Adipose tissue (tissue), 3 donors: ENCODE data around the gene BLCAP. TPM values are rescaled to one million over a fixed set of nuclear protein-coding genes. Genes with fewer than 3 reads are reported as not detected.

Experiments used
- H3K27ac ChIP-seq: one replicate; pipeline ENCODE4 v1.5.1; 2013; ENCODE audit warnings: low read depth, low read length
- WGBS, 3 donors: extraction: QIAGEN DNeasy Blood & Tissue Kit; methylation state at CpG; one replicate each; pipeline ENCODE4 v1.1.7; 2013; 5-methylcytosine and 5-hydroxymethylcytosine counted together
- polyA plus RNA-seq, 3 donors: library from polyadenylated mRNA; stranded (reverse); fragments of 200-250 nt; gene quantifications; one replicate each; pipeline ENCODE4 v1.2.3, GENCODE V29; 2013
- donor health status: healthy with polysubstance abuse.
- donor health status: Bipolar disorder and iron deficiency.
- donor health status: healthy.

BLCAP gene
- polyA plus RNA-seq, 3 donors = 24.0 to 150 (median 86.8) TPM

DNA sequence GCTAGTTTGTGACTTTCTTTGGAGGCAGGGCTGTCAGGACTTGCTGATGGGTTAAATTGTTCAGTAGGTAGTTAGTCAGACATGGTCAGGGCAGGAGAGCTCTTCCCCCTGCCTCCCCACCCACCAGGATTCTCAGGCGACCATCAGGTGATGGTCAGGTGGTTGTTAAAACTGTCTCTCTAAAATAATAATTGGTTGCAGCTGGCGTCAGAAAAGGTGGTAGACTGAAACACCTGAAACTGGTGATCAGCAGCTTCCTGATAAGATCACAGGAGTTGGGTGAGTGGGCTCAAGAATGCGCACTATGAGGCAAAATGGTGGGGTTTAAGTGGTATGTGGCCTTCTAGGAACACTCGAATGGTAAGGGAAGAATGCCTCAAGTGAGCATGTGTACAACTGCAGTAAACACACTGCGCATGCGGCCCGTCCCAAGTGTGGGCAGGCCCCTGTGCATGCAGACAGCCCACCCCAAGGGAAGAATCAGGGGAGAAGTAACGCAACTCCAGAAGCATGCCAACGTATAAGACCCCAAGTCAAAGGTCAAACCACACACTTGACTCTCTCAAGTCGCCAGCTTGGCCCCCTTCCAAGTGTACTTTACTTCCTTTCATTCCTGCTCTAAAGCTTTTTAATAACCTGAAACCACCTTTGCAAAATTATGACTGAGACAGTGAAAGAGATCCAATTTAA is 7.9 kb upstream of the BLCAP start:
- 46 to 56% (median 54%) methylated on average over 10 of the region's 10 CpGs for WGBS, 3 donors
- no peak overlapping the region for H3K27ac ChIP-seq

DNA sequence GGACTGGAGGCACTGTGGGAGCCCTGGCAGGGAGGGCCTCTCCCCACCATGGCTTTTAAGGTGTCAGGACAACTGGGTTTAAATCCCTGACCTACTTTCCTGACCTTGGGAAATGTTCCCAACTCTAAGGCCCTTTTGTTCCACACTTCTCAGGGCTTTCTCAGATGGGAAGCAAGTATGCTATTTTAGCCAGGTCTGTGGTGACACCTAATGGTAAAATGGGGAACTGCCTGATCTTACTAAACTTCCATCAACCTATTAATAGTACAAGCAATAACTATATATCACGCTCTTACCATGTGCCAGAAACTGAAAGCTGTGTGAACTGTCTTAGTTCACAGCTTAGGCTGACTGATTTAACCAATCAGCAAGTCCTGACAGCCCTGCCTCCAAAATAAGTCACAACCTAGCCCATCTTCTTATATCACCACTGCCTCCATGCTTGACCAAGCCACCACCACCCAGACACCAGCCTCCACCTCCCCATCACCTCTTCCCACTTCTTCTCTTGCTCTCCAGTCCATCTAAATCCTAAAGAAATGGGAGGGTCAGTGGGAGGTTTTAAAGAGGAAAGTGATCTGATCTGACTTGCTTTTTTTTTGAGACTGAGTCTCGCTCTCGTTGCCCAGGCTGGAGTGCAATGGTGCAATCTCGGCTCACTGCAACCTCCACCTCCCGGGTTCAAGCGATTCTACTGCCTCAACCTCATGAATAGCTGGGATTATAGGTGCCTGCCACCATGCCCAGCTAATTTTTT is 6.9 kb upstream of the BLCAP start:
- WGBS, 3 donors = 56 to 70% (median 70%) methylated on average over 6 of the region's 6 CpGs
- H3K27ac ChIP-seq = no peak overlapping the region

DNA sequence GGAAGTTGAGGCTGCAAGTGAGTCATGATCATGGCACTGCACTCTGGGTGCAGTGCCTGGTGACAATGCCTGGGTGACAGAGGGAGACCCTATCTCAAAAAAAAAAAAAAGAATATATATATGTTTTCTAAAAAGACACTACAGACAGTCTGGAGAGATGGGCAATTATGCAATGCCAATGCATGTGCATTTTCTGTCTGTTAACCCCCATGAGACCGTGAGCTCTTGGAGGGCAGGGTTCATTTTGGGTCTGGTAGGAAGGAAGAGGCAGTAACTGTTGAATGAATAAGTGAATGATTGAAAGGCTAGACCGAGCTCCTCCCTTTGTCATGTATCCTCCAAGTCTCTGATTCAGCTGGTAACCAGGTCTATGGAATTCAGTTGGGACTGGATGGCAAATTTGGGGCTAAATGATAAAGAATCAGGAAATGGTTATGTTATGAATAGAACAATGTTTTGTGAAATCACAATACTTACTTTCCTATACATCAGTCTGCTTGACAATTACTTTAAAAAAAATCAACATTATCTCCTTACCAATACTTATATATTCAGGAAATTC is 5.6 kb upstream of the BLCAP start:
- H3K27ac ChIP-seq = no peak overlapping the region
- WGBS, 3 donors = 60 to 83% (median 74%) methylated on average over 2 of the region's 2 CpGs

DNA sequence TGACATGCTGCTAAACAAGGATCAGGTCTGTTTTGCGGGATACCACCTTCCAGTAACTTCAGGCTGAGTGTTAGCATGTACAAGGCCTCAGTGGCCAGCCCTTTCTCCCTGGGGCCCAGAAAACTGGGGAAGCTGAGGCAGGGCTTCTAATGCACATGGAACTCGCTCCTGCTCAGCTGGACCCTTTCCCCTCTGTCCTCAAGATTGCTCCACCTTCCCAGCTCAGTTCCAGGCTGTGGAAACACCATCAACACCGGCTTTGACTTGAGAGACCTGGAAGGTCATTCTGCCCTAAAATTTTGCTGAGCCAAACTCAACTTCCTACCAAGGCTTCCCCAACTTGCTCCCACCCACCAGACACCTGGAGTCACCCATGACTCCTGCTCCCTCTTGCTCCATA is 4.2 kb upstream of the BLCAP start:
- 87 to 95% (median 88%) methylated on average over 3 of the region's 3 CpGs for WGBS, 3 donors
- no peak overlapping the region for H3K27ac ChIP-seq

DNA sequence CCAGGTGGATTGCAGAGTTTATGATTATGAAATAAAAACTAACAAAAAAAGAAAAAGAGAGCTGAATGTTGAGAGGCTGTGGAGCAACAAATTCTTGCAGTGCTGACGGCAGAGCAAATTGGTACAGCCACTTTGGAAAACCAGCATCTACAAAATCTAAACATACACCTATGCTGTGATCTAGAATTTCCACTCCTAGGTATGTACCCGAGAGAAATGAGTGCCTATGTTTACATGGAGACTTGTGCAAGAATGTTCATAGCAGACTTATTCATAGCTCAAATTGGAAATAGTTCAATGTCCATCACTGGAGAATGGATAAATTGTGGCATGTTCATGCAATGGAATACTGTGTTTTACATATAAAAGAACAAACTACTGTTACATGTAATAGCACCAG is 3.0 kb upstream of the BLCAP start:
- no peak overlapping the region for H3K27ac ChIP-seq
- WGBS, 3 donors = 60 to 67% (median 66%) methylated on average over 2 of the region's 2 CpGs

DNA sequence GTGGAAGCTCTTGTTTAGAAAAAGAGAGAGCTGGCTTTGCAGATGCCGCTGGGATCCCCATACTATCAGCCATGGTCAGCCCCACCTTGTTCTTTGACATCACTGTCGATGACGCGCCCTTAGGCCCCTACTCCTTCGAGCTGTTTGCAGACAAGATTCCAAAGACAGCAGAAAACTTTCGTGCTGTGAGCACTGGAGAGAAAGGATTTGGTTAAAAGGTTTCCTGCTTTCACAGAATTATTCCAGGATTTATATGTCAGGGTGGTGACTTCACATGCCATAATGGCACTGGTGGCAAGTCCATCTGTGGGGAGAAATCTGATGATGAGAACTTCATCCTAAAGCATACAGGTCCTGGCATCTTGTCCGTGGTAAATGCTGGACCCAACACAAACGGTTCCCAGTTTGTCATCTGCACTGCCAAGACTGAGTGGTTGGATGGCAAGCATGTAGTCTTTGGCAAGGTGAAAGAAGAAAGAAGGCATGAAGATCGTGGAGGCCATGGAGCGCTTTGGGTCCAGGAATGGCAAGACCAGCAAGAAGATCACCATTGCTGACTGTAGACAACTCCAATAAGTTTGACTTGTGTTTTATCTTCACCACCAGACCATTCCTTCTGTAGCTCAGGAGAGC is 2.4 kb upstream of the BLCAP start:
- 79 to 88% (median 87%) methylated on average over 10 of the region's 10 CpGs for WGBS, 3 donors
- no peak overlapping the region for H3K27ac ChIP-seq

DNA sequence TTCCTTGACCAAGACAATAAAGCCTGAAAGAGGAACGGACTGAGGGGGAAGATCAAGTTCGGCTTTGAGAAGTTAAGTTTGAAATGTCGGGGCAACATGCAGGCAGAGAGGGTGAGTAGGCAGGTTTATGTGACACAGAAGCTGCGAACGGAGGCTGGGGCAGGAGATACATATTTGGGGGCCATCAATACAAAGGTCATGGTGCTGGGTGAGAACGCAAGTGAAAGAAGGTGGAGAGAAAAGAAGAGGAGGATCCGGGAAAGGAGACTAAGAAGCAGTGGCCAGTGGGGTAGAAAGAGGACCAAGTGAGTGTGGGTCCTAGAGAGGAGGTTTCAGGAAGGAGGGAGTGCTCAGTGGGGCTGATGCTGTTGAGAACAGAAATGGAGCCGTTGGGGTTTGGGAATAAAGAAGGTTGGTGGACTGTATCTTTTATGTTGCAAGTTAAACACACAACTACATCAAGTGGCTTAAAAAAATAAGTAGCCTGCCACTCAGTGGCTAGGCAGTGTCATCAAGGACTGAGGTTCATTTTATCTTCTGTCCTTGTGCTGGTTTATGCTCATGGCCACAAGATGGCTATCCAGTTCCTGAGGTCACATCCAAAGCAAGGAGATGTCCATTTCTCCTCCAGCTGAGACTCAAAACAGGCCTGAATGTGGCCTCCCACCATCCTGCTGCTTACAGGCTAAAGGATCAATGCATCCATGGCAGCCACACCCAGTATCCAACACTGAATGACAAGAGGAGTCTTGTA is 1.7 kb upstream of the BLCAP start:
- WGBS, 3 donors = 73 to 79% (median 78%) methylated on average over 8 of the region's 8 CpGs
- H3K27ac ChIP-seq = no peak overlapping the region

DNA sequence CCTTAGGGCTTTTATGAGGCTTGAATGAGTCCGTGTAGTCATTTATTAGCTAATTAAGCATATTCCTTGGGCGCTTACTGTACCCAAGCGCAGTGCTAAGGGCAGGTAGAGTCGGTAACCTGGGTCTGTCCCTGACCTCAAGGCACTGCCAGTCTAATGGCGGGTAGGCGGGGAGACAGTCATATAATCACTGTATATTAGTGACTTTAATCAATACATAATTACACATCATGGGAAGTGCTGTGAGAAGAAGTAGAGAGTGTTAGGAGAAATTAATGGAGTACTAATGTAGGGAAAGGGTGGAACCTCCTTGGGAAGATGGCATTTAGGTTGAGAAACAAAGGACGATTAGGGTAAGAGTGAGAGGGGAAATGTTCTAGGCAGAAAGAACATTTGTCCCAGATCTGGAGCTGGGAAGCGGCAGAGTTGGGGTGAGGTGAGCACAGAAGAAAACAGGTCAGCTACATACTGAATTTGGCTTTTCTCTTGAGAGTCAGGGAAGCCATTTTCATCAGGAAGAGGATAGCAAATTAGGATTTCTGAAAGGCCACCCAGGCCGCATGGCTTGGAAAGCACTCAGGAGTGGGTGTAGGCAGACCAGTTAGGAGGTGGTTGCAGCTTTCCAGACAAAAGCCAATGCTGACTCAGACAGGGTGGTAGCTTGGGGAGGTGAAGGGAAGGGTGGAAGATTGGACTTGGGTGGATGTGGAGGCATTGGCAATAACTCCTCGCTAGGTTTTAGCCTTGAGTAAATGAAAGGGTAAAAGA is 954 bp upstream of the BLCAP start:
- WGBS, 3 donors = 40 to 47% (median 41%) methylated on average over 10 of the region's 10 CpGs
- H3K27ac ChIP-seq = no peak overlapping the region

DNA sequence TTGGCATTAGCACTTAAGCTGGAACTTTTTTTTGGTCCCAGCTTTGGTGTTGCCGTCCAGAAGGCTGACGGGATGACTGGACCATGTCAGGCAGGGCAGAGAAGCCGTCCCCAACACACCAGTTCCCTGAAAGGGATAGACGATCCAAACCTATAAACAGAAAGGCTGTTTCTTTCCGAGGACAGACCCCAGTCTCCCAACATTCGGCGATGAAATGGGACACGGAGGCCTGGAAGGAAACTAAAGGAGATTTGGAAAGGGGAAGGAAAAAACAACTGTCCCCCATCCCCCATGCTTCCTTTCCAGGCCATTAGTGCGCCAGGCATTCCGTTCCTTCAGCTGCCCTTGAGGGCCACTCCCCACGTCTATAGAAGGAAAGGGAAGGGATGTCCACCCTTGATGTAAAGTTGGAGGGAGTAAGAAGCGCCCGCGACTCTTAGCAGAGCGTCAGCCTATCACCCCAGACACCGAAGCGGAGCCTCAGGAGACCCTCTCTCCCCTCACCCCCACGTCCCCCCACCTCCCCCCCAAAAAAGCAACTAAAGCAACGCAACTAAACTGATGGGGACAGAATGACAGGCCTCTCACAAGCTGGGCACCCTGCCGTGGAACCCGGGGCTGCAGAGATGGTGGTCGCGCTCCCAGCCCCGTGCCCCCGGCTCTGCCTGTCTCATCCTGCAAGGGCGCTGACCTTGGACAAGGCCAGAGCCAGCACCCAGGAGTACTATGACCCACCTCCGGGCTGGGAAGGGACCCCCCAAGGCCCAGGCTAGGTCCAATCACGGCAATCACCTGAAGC is 638 bp downstream of the BLCAP start:
- WGBS, 3 donors = 1 to 2% (median 1%) methylated on average over 28 of the region's 28 CpGs
- peak overlapping the region; percentile 56 for H3K27ac ChIP-seq

DNA sequence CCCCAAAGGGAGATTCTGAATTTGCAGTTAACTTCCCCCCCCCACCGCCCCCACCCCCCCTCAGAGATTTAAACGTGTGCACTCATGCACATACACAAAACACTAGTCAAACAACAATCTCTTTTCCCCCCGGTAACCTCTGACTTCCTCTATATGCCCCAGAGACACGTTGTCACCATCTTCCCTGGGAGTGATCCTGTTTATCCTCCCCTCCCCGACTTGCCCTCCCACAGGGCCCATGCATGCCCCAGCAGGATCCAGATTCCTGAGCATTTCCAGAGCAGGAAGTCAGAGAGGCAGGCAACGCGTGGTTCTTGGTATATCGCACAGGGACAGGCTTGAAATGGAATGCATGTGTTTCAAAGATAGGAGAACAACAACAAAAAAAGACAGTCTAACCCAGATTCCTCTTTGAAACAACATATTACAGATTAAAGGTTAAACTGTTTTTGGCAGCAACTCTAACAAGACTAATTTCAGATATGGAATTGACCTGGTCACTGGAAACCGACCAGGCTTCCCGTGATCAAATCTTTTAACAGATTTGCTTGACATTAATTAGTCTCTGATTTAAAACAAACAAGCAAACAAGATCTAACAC is 1.3 kb downstream of the BLCAP start:
- no peak overlapping the region for H3K27ac ChIP-seq
- WGBS, 3 donors = 5 to 6% (median 5%) methylated on average over 10 of the region's 10 CpGs

DNA sequence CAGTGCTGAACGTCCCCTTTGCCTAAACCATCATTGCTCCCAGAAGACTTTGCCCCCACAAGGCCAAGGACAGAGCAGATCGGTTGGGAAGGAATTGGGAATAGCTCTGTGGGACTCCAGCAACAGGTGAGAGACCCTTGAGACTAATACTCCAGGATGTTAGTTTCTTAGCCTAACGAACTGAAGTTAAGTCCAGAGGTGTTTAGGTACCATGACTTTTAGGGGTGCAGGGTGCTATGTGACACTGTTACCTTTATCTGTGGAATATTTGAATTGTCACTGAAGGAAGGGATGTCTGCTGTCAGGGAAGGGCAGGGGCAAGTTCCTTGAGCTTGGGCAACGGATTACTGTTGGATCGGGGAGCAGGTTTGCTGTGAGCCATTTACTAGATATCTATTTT is 1.9 kb downstream of the BLCAP start:
- H3K27ac ChIP-seq = no peak overlapping the region
- 55 to 60% (median 60%) methylated on average over 5 of the region's 5 CpGs for WGBS, 3 donors

DNA sequence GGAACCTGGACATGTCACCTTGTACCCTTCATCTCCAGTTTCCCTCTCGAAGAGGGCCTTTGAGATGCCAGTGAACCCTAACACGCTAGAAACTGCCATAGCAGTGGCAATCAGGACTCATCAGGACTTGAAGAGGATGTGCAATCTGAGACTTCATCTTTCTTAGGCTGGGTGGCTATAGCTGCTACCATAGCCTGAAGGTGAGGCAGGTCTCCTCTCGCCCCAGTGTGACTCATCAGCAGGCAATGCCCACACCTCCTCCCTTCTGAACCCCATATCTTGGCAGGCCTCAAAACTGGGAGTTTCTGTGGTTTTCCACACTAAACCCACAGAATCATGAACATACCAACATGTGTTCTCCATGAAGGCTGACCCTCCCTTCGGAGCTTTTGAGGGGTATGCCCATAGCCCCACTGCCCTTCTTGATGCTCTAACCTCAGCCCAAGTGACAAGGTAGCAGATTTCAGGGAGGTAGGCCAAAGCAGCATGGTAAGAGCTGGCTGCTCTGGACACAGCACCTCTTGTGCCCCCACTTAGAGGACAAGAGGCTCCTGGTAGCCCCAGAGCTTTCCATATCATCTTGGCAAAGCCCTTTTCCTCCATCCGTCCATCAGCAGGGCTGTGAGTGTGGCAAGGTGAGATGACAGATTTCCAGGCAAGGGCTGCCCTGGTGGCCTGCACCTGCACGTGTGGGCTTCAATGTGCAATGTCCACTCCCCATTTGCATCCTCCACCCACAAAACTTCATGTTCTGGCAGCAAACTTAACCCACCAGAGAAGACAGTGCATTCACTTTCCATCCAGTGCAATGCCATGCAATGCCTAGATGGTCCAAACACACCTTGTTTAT is 2.6 kb downstream of the BLCAP start:
- WGBS, 3 donors = 55 to 68% (median 62%) methylated on average over 6 of the region's 6 CpGs
- no peak overlapping the region for H3K27ac ChIP-seq

DNA sequence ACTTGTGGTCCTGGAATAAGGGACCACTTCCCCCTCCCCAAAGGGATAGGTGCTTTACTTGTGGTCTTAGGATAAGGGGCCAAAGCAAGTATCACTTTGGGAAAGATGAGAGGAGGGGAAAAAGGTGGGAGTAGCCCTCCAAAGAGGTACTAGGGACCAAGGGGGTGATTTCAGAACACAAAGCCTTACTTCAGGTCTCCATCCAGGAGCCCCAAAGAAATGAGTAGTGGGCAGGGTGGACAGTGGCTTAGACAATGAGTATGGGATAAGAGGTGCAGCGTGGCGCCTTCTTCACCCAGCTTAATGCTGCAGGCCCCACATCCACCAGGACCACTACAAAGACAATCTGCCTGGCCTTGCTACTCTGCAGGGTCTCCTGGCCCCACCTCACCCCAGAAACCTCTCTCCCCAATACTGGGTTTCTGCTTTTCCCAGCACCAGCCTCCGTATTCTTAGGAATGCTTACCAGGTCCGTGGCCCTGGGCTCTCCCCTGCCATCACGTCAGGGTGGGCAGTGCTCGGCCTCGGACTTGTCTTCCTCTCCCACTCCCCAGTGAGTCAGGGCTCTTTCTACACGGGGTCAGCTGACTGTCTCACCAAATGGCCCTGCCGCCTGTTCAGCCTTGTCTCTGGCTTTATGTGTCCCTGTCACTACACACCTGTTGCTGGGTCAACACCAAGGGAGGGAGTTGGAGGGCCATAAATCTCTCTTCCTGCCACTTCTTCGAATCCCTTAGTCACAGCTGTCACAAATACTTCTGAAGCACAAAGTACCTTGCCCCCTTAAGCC is 3.6 kb downstream of the BLCAP start:
- 63 to 77% (median 71%) methylated on average over 10 of the region's 10 CpGs for WGBS, 3 donors
- no peak overlapping the region for H3K27ac ChIP-seq

DNA sequence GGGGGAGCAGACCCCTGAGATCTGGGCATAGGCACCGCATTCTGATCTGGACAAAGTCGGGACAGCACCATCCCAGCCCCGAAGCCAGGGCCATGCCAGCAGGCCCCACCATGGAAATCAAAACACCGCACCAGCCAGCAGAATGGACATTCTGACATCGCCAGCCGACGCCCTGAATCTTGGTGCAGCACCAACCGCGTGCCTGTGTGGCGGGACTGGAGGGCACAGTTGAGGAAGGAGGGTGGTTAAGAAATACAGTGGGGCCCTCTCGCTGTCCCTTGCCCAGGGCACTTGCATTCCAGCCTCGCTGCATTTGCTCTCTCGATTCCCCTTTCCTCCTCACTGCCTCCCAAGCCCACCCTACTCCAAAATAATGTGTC is 4.7 kb downstream of the BLCAP start:
- 82 to 93% (median 83%) methylated on average over 13 of the region's 13 CpGs for WGBS, 3 donors
- H3K27ac ChIP-seq = no peak overlapping the region

DNA sequence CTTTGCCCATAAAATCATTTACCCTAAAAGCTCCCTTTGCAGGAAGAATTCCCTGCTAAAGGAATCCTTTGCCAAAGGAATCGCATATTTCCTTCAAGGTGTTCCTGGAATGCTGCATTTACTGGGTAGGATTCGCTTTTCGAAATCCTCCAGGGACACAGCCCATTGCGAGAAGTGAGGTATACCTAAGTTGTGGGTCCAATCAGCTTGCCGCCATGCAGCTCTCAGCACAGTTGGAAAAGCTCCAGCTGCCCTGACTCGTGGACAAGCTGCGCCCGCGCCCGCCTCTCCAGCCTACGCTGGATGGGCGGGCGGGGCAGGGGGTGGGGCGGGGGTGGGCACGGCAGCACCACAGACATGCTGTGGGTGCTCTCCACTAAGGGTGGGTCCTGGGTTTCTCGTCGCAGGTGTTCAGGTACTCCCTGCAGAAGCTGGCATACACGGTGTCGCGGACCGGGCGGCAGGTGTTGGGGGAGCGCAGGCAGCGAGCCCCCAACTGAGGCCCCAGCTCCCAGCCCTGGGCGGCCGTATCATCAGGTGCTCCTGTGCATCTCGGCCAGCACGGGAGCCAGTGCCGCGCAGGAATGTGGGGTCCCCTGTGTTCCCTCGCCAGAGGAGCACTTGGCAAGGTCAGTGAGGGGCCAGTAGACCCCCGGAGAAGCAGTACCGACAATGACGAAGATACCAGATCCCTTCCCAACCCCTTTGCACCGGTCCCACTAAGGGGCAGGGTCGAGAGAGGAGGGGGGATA is 5.2 kb downstream of the BLCAP start:
- WGBS, 3 donors = 84 to 89% (median 84%) methylated on average over 36 of the region's 36 CpGs
- no peak overlapping the region for H3K27ac ChIP-seq
